ENCODE data around the gene SPIRE2.
A peak's percentile ranks its signal among the peaks of the same experiment; 100 is the strongest.
"Not testable (repeated sequence)": the region's sequence is repeated elsewhere in the genome, so short reads cannot be mapped to it uniquely, and the experiment has no call there.

SPIRE2 gene

GRCh38 chr16:89867918-89868317 lies 39.6 kb downstream of the SPIRE2 start:
- peak in 1 of 5 experiments; percentile 16 for DNase-seq

GRCh38 chr16:89869911-89870310 lies 41.6 kb downstream of the SPIRE2 start:
- DNase-seq = no peak

GRCh38 chr16:89870440-89870839 lies 42.2 kb downstream of the SPIRE2 start:
- no peak for DNase-seq

GRCh38 chr16:89871895-89872294 lies 43.6 kb downstream of the SPIRE2 start:
- no peak for DNase-seq

- DNase-seq = peak; percentile 75 to 91 (median 79)
These were observed 45.1 kb downstream of the SPIRE2 start, which contains the start of gene TCF25 for GRCh38 chr16:89873109-89873971. TCF25 (plus strand) TSS chr16:89873592; CDS start chr16:89873668, 76 bp downstream.

- DNase-seq = peak; percentile 93 to 96 (median 94)
These were observed 45.9 kb downstream of the SPIRE2 start for GRCh38 chr16:89873972-89874689.

GRCh38 chr16:89879123-89879522 lies 50.8 kb downstream of the SPIRE2 start:
- not testable (repeated sequence) for DNase-seq

- DNase-seq = no peak
These were observed 52.4 kb downstream of the SPIRE2 start for GRCh38 chr16:89880477-89881367.

- no peak for DNase-seq
These were observed 53.1 kb downstream of the SPIRE2 start for GRCh38 chr16:89881368-89881730.

GRCh38 chr16:89883346-89884040 lies 55.2 kb downstream of the SPIRE2 start:
- DNase-seq = no peak

- DNase-seq = no peak
These were observed 55.8 kb downstream of the SPIRE2 start for GRCh38 chr16:89884041-89884421.

- DNase-seq = no peak
These were observed 59.0 kb downstream of the SPIRE2 start for GRCh38 chr16:89887243-89887642.

GRCh38 chr16:89890200-89890599 lies 61.9 kb downstream of the SPIRE2 start:
- DNase-seq = peak in 2 of 5 experiments; percentile 17 to 75

GRCh38 chr16:89890886-89891657 lies 62.8 kb downstream of the SPIRE2 start:
- DNase-seq = no peak

- no peak for DNase-seq
These were observed 63.9 kb downstream of the SPIRE2 start for GRCh38 chr16:89892055-89892630.

- no peak for DNase-seq
These were observed 64.4 kb downstream of the SPIRE2 start for GRCh38 chr16:89892635-89893034.

- DNase-seq = no peak
These were observed 65.6 kb downstream of the SPIRE2 start for GRCh38 chr16:89893642-89894548.

- DNase-seq = no peak
These were observed 67.4 kb downstream of the SPIRE2 start for GRCh38 chr16:89895482-89896250.

- no peak for DNase-seq
These were observed 68.9 kb downstream of the SPIRE2 start for GRCh38 chr16:89897204-89897603.

All from T-helper 2 cell (primary cell).